HG03565 (cell line): ENCODE results near the gene ARPP19.
"Not testable (repeated sequence)": the region's sequence is repeated elsewhere in the genome, so short reads cannot be mapped to it uniquely, and the experiment has no call there.

Experiments used
- ATAC-seq: cut with Tn5 transposase; IDR thresholded peaks from one replicate; pipeline ENCODE4 v1.9.1; 2021; ENCODE audit warnings: mild to moderate bottlenecking, moderate library complexity; ENCODE audit not compliant: unreplicated experiment

The ARPP19 gene

GRCh38 chr15:52515343-52515742 lies 53.5 kb downstream of the ARPP19 start:
- no peak for ATAC-seq

GRCh38 chr15:52514482-52514881 lies 54.3 kb downstream of the ARPP19 start:
- ATAC-seq = no peak

GRCh38 chr15:52512869-52513268 lies 56.0 kb downstream of the ARPP19 start:
- not testable (repeated sequence) for ATAC-seq

- ATAC-seq = no peak
Observed at GRCh38 chr15:52511084-52511483, 57.7 kb downstream of the ARPP19 start.

- no peak for ATAC-seq
Observed at GRCh38 chr15:52509500-52510245, 59.2 kb downstream of the ARPP19 start.

GRCh38 chr15:52506549-52506948 lies 62.3 kb downstream of the ARPP19 start:
- ATAC-seq = no peak

GRCh38 chr15:52505151-52505550 lies 63.7 kb downstream of the ARPP19 start:
- no peak for ATAC-seq

- no peak for ATAC-seq
Observed at GRCh38 chr15:52503788-52504496, 64.9 kb downstream of the ARPP19 start.

- no peak for ATAC-seq
Observed at GRCh38 chr15:52502608-52503007, 66.2 kb downstream of the ARPP19 start.

- ATAC-seq = no peak
Observed at GRCh38 chr15:52499506-52499905, 69.3 kb downstream of the ARPP19 start.

- no peak for ATAC-seq
Observed at GRCh38 chr15:52498706-52499105, 70.1 kb downstream of the ARPP19 start.
